ENCODE results near the gene L3MBTL4. TPM values are rescaled to one million over a fixed set of nuclear protein-coding genes. Genes with fewer than 3 reads are reported as not detected.

L3MBTL4 gene
- total RNA-seq, 1 donor from 2014 or later = 0.59 TPM

- Mint-ChIP-seq H3K27ac (ENCODE audit: unreplicated experiment) (no peak overlapping the region), H3K9me3 (ENCODE audit: unreplicated experiment) (no peaks in the 10 kb centered on the region), H3K27me3 (ENCODE audit: unreplicated experiment) (peaks cover 23% of the 10 kb centered on the region), H3K4me1 (ENCODE audit: unreplicated experiment) (peaks cover 3% of the 10 kb centered on the region), H3K36me3 (ENCODE audit: unreplicated experiment) (no peaks in the 10 kb centered on the region), H3K4me3 (ENCODE audit: unreplicated experiment) (no peak overlapping the region)
- no peak for DNase-seq (ENCODE audit: extremely low spot score, unreplicated experiment)
- TF ChIP-seq CTCF (IDR thresholded peaks at IDR 0.05) = no peak
These were observed 465.9 kb downstream of the L3MBTL4 start for GRCh38 chr18:5948781-5949180.

- Mint-ChIP-seq H3K36me3 (ENCODE audit: unreplicated experiment) (no peaks in the 10 kb centered on the region), H3K4me1 (ENCODE audit: unreplicated experiment) (peaks cover 3% of the 10 kb centered on the region), H3K27ac (ENCODE audit: unreplicated experiment) (no peak overlapping the region), H3K9me3 (ENCODE audit: unreplicated experiment) (no peaks in the 10 kb centered on the region), H3K27me3 (ENCODE audit: unreplicated experiment) (peaks cover 24% of the 10 kb centered on the region), H3K4me3 (ENCODE audit: unreplicated experiment) (no peak overlapping the region)
- DNase-seq (ENCODE audit: extremely low spot score, unreplicated experiment) = no peak
- no peak for TF ChIP-seq CTCF (IDR thresholded peaks at IDR 0.05)
These were observed 466.5 kb downstream of the L3MBTL4 start for GRCh38 chr18:5948237-5948636.

GRCh38 chr18:5944448-5944847 lies 470.3 kb downstream of the L3MBTL4 start:
- Mint-ChIP-seq H3K27me3 (ENCODE audit: unreplicated experiment) (peaks cover 16% of the 10 kb centered on the region), H3K4me1 (ENCODE audit: unreplicated experiment) (peaks cover 3% of the 10 kb centered on the region), H3K27ac (ENCODE audit: unreplicated experiment) (no peak overlapping the region), H3K4me3 (ENCODE audit: unreplicated experiment) (no peak overlapping the region), H3K36me3 (ENCODE audit: unreplicated experiment) (no peaks in the 10 kb centered on the region), H3K9me3 (ENCODE audit: unreplicated experiment) (no peaks in the 10 kb centered on the region)
- no peak for DNase-seq (ENCODE audit: extremely low spot score, unreplicated experiment)
- TF ChIP-seq CTCF (IDR thresholded peaks at IDR 0.05) = no peak

GRCh38 chr18:5943514-5943913 lies 471.2 kb downstream of the L3MBTL4 start:
- no peaks in the 10 kb centered on the region for H3K9me3 Mint-ChIP-seq (ENCODE audit: unreplicated experiment)
- no peaks in the 10 kb centered on the region for H3K4me1 Mint-ChIP-seq (ENCODE audit: unreplicated experiment)
- H3K27ac Mint-ChIP-seq (ENCODE audit: unreplicated experiment) = no peak overlapping the region
- DNase-seq (ENCODE audit: extremely low spot score, unreplicated experiment) = no peak
- no peak for TF ChIP-seq CTCF (IDR thresholded peaks at IDR 0.05)
- no peak overlapping the region for H3K4me3 Mint-ChIP-seq (ENCODE audit: unreplicated experiment)
- no peaks in the 10 kb centered on the region for H3K36me3 Mint-ChIP-seq (ENCODE audit: unreplicated experiment)
- H3K27me3 Mint-ChIP-seq (ENCODE audit: unreplicated experiment) = peaks cover 16% of the 10 kb centered on the region

- H3K27me3 Mint-ChIP-seq (ENCODE audit: unreplicated experiment) = peaks cover 15% of the 10 kb centered on the region
- H3K4me1 Mint-ChIP-seq (ENCODE audit: unreplicated experiment) = no peaks in the 10 kb centered on the region
- no peak for TF ChIP-seq CTCF (IDR thresholded peaks at IDR 0.05)
- H3K36me3 Mint-ChIP-seq (ENCODE audit: unreplicated experiment) = no peaks in the 10 kb centered on the region
- H3K9me3 Mint-ChIP-seq (ENCODE audit: unreplicated experiment) = no peaks in the 10 kb centered on the region
- no peak overlapping the region for H3K4me3 Mint-ChIP-seq (ENCODE audit: unreplicated experiment)
- no peak for DNase-seq (ENCODE audit: extremely low spot score, unreplicated experiment)
- no peak overlapping the region for H3K27ac Mint-ChIP-seq (ENCODE audit: unreplicated experiment)
These were observed 472.1 kb downstream of the L3MBTL4 start for GRCh38 chr18:5942591-5942990.
